GM12801 (cell line): ENCODE results near the gene PTGES3L.

Source experiments
- TF ChIP-seq, protein P1 (sequence below): IDR thresholded peaks from one replicate; pipeline ENCODE4 v1.5.1; 2011; ENCODE audit warnings: control low read depth; ENCODE audit not compliant: insufficient read length; ENCODE audit errors: extremely low read depth

Gene PTGES3L

DNA sequence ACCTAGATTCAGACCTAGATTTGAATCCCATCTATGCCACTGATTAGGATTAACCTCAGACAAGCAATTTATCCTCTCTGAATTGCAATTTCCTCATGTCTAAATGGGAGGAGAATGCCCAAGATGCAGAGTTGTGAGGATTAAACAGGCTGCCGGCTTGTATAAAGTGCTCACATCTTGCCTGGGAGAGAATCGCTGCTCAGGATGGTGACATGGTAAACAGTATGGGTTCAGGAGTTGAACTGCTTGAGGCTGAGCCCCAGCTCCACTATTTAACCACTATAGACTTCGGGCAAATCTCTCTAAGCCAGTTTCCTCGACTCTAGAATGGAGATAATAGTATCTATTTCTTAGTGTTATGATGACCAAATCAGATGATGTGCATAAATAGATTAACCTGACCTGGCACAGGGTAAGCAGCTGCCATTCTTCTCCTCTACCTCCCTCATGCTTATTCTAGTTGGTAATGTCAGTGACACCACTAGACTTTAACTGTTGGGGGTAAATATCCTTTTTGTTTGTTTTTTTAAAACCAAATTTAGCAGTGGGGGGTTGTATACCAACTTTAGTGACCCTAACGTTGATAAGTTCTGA, 17.6 kb upstream of the PTGES3L start:
- TF ChIP-seq, protein P1, sequence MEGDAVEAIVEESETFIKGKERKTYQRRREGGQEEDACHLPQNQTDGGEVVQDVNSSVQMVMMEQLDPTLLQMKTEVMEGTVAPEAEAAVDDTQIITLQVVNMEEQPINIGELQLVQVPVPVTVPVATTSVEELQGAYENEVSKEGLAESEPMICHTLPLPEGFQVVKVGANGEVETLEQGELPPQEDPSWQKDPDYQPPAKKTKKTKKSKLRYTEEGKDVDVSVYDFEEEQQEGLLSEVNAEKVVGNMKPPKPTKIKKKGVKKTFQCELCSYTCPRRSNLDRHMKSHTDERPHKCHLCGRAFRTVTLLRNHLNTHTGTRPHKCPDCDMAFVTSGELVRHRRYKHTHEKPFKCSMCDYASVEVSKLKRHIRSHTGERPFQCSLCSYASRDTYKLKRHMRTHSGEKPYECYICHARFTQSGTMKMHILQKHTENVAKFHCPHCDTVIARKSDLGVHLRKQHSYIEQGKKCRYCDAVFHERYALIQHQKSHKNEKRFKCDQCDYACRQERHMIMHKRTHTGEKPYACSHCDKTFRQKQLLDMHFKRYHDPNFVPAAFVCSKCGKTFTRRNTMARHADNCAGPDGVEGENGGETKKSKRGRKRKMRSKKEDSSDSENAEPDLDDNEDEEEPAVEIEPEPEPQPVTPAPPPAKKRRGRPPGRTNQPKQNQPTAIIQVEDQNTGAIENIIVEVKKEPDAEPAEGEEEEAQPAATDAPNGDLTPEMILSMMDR = no peak

DNA sequence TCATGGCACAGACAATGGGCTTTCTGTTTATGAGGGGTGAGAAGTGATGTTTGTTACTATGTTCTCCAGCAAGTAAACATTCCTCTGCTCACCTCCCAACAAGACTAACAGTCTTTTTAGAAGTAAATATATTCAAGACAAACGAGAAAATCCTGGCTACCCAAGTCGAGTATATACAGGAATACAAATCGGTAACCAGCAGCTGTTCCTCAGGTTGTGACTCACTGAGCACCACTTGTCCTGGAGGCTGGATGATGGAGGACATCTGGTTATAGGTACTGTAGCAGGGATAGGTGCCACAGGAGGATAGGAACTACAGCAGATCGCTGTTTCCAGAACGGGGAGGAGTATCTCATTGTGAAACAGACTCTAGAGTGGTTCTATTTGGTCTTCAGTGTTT, 13.0 kb upstream of the PTGES3L start:
- TF ChIP-seq, protein P1 = no peak

DNA sequence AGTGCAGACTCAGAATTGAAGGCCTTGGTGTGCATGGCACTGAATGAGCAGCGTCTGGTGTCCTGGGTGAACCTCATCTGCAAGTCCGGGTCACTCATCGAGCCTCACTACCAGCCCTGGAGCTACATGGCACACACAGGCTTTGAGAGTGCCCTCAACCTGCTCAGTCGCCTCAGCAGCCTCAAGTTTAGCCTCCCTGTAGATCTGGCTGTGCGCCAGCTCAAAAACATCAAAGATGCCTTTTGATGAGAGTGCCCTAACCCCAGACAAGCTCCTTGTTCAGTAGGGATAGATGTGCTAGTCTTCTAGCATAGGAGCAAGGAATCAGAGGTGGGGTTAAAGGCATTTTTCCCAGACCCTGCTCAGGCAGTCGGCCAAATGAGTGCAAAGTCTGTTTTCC, 11.6 kb upstream of the PTGES3L start:
- TF ChIP-seq, protein P1 = no peak

DNA sequence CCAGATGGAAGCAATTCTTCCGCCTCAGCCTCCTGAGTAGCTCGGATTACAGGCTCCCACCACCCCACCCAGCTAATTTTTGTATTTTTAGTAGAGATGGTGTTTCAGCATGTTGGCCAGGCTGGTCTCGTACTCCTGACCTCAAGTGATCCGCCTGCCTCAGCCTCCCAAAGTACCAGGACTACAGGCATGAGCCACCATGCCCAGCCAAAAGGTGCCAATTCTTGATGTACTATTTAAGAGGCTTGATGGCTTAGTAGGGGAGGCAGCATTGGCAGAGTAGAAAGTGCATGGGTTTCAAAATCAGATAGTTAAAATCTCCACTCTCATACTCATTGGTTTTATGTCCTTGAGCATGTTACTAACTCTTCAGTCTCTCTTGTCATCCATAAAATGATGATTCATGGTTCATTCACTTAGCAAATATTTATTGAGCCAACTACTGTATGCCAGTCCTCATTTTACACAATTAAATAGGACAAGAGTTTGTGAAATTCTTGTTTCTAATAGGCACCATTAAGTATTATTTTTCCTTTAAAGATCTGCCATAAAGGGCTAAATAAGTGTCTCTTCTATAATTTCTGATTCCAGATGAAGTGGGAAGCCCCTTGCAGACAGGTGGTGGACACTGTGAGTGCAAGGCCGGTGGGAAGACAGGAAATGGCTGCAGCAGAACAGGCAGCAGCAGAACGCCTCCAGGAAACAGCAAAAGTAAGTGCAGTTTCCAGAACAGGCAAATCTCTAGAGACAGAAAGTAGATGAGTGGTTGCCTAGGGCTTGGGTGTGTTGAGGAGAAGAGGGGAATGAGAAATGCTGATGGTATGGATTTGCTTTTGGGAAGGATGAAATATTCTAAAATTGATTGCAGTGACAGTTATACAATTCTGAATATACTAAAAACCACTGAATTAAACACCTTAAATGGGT, 10.1 kb upstream of the PTGES3L start:
- TF ChIP-seq, protein P1 = no peak

DNA sequence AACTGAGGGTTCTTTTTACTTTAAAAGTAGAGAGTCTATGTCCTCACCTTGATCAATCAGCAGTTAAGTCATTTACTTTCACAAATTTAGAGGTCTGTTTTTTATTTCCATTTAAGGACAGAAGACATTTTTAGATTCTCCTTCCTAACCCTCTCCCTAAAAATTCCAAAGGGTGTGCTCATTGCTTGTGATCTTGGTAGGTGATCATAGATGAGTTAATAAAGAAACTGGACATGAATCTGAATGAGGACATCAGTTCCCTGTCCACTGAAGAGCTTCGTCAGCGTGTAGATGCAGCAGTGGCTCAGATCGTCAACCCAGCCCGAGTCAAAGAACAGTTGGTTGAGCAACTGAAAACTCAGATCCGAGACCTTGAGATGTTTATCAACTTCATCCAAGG, 9.3 kb upstream of the PTGES3L start:
- TF ChIP-seq, protein P1 = no peak

DNA sequence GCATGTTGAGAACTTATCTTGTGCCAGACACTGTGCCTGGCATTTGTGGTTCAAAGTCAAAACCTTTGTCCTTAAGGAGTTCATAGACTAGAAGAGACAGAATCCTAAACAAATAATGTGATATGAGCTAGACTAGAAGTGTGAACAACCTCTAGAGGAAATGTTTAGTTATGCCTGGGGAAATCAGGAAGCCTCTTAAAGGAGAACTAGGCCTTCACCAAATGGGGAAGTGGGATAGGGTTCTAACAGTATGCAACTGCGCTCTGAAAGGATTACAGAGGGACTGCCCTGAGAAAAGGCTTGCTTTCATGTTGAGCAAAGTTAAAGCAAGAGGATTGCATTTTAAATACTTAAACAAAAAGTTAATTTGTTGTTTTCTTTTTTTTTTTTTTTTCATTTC, 5.3 kb upstream of the PTGES3L start:
- TF ChIP-seq, protein P1 = no peak

DNA sequence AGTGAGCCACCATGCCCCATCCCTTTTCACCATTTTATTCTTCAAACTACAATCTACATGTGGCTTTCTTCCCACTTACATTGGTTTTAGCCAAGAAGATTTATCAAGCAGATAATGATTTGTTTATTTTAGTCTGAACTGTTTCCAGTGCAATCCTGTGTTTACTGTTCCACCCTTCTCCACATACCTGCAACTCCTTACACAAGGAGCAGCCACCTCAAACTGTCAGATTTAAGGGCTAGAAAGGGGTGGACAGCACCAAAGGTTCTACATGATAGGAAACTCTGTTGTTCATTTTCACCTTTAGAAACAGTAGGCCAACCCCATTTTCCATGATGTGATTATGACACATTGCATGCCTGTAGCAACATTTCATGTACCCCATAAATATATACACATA, 2.4 kb upstream of the PTGES3L start:
- TF ChIP-seq, protein P1 = no peak
